Karpas-422 (cell line): ENCODE data around the gene ANKRD13D. TPM values are rescaled to one million over a fixed set of nuclear protein-coding genes. Genes with fewer than 3 reads are reported as not detected.

Experiments used
- DNase-seq: peaks from one replicate; pipeline ENCODE4 v3.0.0-alpha.2; 2015
- H2AFZ ChIP-seq: fragments of 200-600 bp; sonication (generic); 2 replicates; pipeline ENCODE4 v1.6.1; 2014; ENCODE audit warnings: antibody characterized with exemption, low read length, mixed read lengths
- H3K27ac ChIP-seq: fragments of 200-600 bp; sonication (generic); 2 replicates; pipeline ENCODE4 v1.5.1; 2014; ENCODE audit warnings: mild to moderate bottlenecking, low read length, moderate library complexity
- H3K27me3 ChIP-seq: fragments of 200-600 bp; sonication (generic); 2 replicates; pipeline ENCODE4 v1.6.1; 2014; ENCODE audit warnings: low read length, mixed read lengths
- H3K36me3 ChIP-seq: fragments of 200-600 bp; sonication (generic); 2 replicates; pipeline ENCODE4 v1.6.1; 2014; ENCODE audit warnings: low read length, mixed read lengths; ENCODE audit not compliant: insufficient read depth
- H3K4me1 ChIP-seq: fragments of 200-600 bp; sonication (generic); 2 replicates; pipeline ENCODE4 v1.6.1; 2014; ENCODE audit warnings: mild to moderate bottlenecking, low read length, mixed read lengths
- H3K4me2 ChIP-seq: fragments of 200-600 bp; sonication (generic); 2 replicates; pipeline ENCODE4 v1.6.1; 2014; ENCODE audit warnings: low read length, low read depth, mild to moderate bottlenecking; ENCODE audit not compliant: poor library complexity, severe bottlenecking
- H3K4me3 ChIP-seq: fragments of 200-600 bp; sonication (generic); 2 replicates; pipeline ENCODE4 v1.5.1; 2014; ENCODE audit warnings: mild to moderate bottlenecking, antibody characterized with exemption, low read length, mixed read lengths
- H3K79me2 ChIP-seq: fragments of 200-600 bp; sonication (generic); 2 replicates; pipeline ENCODE4 v1.6.1; 2014; ENCODE audit warnings: mild to moderate bottlenecking, low read length, mixed read lengths
- H3K9ac ChIP-seq: fragments of 200-600 bp; sonication (generic); 2 replicates; pipeline ENCODE4 v1.6.0; 2014; ENCODE audit warnings: low read length
- H3K9me2 ChIP-seq: fragments of 200-600 bp; sonication (generic), shearing (Covaris generic); replicated peaks from 2 replicates; pipeline ENCODE4 v1.6.0; 2014; ENCODE audit warnings: mild to moderate bottlenecking, low read length, moderate library complexity; ENCODE audit not compliant: insufficient read depth
- H3K9me3 ChIP-seq: fragments of 300-700, 200-600 bp; sonication (generic); 2 replicates; pipeline ENCODE4 v1.6.1; 2014; ENCODE audit warnings: low read length, mixed read lengths
- H4K20me1 ChIP-seq: fragments of 200-600 bp; sonication (generic); 2 replicates; pipeline ENCODE4 v1.6.1; 2014; ENCODE audit warnings: mild to moderate bottlenecking, antibody characterized with exemption, low read length, low read depth; ENCODE audit not compliant: insufficient read depth
- total RNA-seq: library from RNA; depleted of rRNA; stranded (reverse); fragments of >200 nt; shearing (Covaris generic); gene quantifications from 2 replicates; pipeline ENCODE4 v1.2.3, GENCODE V29; 2014; ENCODE audit warnings: low replicate concordance; rRNA removed

The ANKRD13D gene
- total RNA-seq, 1 experiment from 2014 or later = 31.3 TPM

DNA sequence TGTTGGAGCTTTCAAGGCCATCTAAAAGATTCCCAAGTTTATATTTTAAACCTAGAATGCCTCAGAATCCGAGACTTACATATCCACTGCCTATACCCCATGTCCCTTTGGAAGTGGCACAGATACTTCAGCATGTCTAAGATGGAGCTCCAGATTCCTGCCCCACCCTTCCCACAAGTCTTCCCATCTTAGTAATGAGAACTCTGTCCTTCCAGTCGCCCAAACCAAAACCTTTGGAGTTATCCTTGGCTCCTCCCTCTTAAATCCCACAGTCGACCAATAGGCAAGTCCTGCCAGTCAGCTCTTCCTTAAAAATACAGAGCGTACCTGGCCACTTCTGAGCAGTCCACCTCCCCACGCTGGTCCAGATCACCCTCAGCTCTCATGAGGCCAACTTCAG lies 59.9 kb downstream of the ANKRD13D start:
- H3K9ac ChIP-seq = no peak overlapping the region
- peak; percentile 54 for DNase-seq
- H3K9me3 ChIP-seq = no peaks in the 10 kb centered on the region
- H3K27ac ChIP-seq = peak overlapping the region; percentile 99
- peaks cover 51% of the 10 kb centered on the region for H3K4me1 ChIP-seq
- H3K4me3 ChIP-seq = no peak overlapping the region
- H3K36me3 ChIP-seq = peaks cover 9% of the 10 kb centered on the region; the same call in 1 of the 2 replicates
- H2AFZ ChIP-seq = no peak overlapping the region
- peaks cover 8% of the 10 kb centered on the region; the same call in 1 of the 2 replicates for H4K20me1 ChIP-seq
- H3K4me2 ChIP-seq = no peak overlapping the region
- no peaks in the 10 kb centered on the region for H3K79me2 ChIP-seq
- no peaks in the 10 kb centered on the region for H3K9me2 ChIP-seq
- no peaks in the 10 kb centered on the region for H3K27me3 ChIP-seq

DNA sequence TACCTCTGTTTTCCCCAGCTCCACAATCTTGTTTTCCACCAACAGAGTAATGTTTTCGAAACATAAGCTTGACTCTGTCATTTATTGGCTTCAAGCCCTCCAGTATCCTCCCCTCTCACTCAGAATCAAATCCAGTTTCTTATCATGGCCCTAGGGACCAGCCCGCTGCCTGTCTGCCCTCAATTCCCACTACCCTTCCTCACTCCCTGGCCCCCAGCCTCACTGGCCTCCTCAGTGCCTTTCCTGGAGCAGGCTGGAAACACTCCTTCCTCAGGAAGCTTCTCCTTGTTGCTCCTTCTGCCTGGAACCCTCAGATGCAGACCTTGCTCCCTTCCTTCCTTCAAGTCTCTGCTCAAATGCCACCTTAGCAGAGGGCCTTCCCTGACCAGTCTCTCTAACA lies 60.4 kb downstream of the ANKRD13D start:
- Histone ChIP-seq H3K9ac (no peak overlapping the region; the same call in 1 of the 2 replicates), H2AFZ (no peak overlapping the region), H3K4me1 (peaks cover 55% of the 10 kb centered on the region), H3K79me2 (no peaks in the 10 kb centered on the region), H3K36me3 (peaks cover 9% of the 10 kb centered on the region; the same call in 1 of the 2 replicates), H3K27me3 (no peaks in the 10 kb centered on the region), H4K20me1 (peaks cover 8% of the 10 kb centered on the region; the same call in 1 of the 2 replicates), H3K4me3 (no peak overlapping the region), H3K4me2 (no peak overlapping the region), H3K9me3 (no peaks in the 10 kb centered on the region), H3K27ac (peak overlapping the region; percentile 99), H3K9me2 (no peaks in the 10 kb centered on the region)
- peak; percentile 43 for DNase-seq

GRCh38 chr11:67349928-67350465 lies 60.9 kb downstream of the ANKRD13D start:
- H3K4me1 ChIP-seq = peaks cover 61% of the 10 kb centered on the region
- no peak overlapping the region for H2AFZ ChIP-seq
- H3K9ac ChIP-seq = no peak overlapping the region; the same call in 1 of the 2 replicates
- no peaks in the 10 kb centered on the region for H3K79me2 ChIP-seq
- no peaks in the 10 kb centered on the region for H3K9me2 ChIP-seq
- H4K20me1 ChIP-seq = peaks cover 8% of the 10 kb centered on the region; the same call in 1 of the 2 replicates
- peak; percentile 73 for DNase-seq
- H3K36me3 ChIP-seq = peaks cover 9% of the 10 kb centered on the region; the same call in 1 of the 2 replicates
- no peaks in the 10 kb centered on the region for H3K27me3 ChIP-seq
- peak overlapping the region; percentile 99 for H3K27ac ChIP-seq
- H3K4me3 ChIP-seq = no peak overlapping the region
- H3K4me2 ChIP-seq = no peak overlapping the region
- no peaks in the 10 kb centered on the region for H3K9me3 ChIP-seq

- Histone ChIP-seq H3K9me3 (no peaks in the 10 kb centered on the region), H3K27me3 (no peaks in the 10 kb centered on the region), H3K4me1 (peaks cover 75% of the 10 kb centered on the region), H3K4me3 (peak overlapping the region; percentile 82), H3K9ac (peak overlapping the region; percentile 96), H2AFZ (no peak overlapping the region), H4K20me1 (peaks cover 8% of the 10 kb centered on the region; the same call in 1 of the 2 replicates), H3K79me2 (no peaks in the 10 kb centered on the region), H3K4me2 (peak overlapping the region; percentile 85), H3K9me2 (no peaks in the 10 kb centered on the region), H3K27ac (peak overlapping the region; percentile 99), H3K36me3 (peaks cover 9% of the 10 kb centered on the region; the same call in 1 of the 2 replicates)
- DNase-seq = peak; percentile 93
Observed at GRCh38 chr11:67351275-67352005, 62.3 kb downstream of the ANKRD13D start.

Other genes with a start within 250 kb of the ANKRD13D start
- not detected in 2 replicates for gene RHOD, start 232.5 kb upstream of the ANKRD13D start, total RNA-seq
- 44.7 and 55.8 TPM in 2 replicates for gene KDM2A, start 170.0 kb upstream of the ANKRD13D start, total RNA-seq
- gene GRK2, start 22.8 kb upstream of the ANKRD13D start, total RNA-seq = 94.7 and 190 TPM in 2 replicates
- 0.61 and 0.82 TPM in 2 replicates for gene SSH3, start 14.2 kb downstream of the ANKRD13D start, total RNA-seq
- 362 and 684 TPM in 2 replicates for gene POLD4, start 64.2 kb downstream of the ANKRD13D start, total RNA-seq
- 6.4 and 13.9 TPM in 2 replicates for gene CLCF1, start 84.3 kb downstream of the ANKRD13D start, total RNA-seq
- 14.8 and 19.2 TPM in 2 replicates for gene RAD9A, start 102.7 kb downstream of the ANKRD13D start, total RNA-seq
- 218 and 332 TPM in 2 replicates for gene PPP1CA, start 112.6 kb downstream of the ANKRD13D start, total RNA-seq
- gene TBC1D10C, start 114.8 kb downstream of the ANKRD13D start, total RNA-seq = 52.4 and 122 TPM in 2 replicates
- gene CARNS1, start 126.4 kb downstream of the ANKRD13D start, total RNA-seq = 0.18 TPM in 1 of 2 replicates, not detected in the other
- 48.9 and 83.6 TPM in 2 replicates for gene RPS6KB2, start 139.2 kb downstream of the ANKRD13D start, total RNA-seq
- 161 and 348 TPM in 2 replicates for gene PTPRCAP, start 148.4 kb downstream of the ANKRD13D start, total RNA-seq
- 15.5 and 40.6 TPM in 2 replicates for gene CORO1B, start 154.2 kb downstream of the ANKRD13D start, total RNA-seq
- not detected in 2 replicates for gene GPR152, start 163.4 kb downstream of the ANKRD13D start, total RNA-seq
- gene CABP4, start 166.1 kb downstream of the ANKRD13D start, total RNA-seq = 0.29 TPM in 1 of 2 replicates, not detected in the other
- 69.7 and 99.7 TPM in 2 replicates for gene TMEM134, start 179.9 kb downstream of the ANKRD13D start, total RNA-seq
- gene AIP, start 193.7 kb downstream of the ANKRD13D start, total RNA-seq = 51.8 and 119 TPM in 2 replicates
- 79.6 and 149 TPM in 2 replicates for gene PITPNM1, start 216.1 kb downstream of the ANKRD13D start, total RNA-seq
- gene CDK2AP2, start 218.9 kb downstream of the ANKRD13D start, total RNA-seq = 91.5 and 106 TPM in 2 replicates
- not detected in 2 replicates for gene CABP2, start 234.1 kb downstream of the ANKRD13D start, total RNA-seq